Endothelial cell of umbilical vein (primary cell): ENCODE data around the gene CALHM5. TPM values are rescaled to one million over a fixed set of nuclear protein-coding genes. Genes with fewer than 3 reads are reported as not detected.

Experiments used
- BruUV-seq: library from RNA; stranded (reverse); fragments of 400-500 nt; replicated peaks from 2 replicates; lab custom pipeline; 2021; lab: Mats Ljungman, UMichigan
- CTCF ChIA-PET: fragments of 300-600, 350-600 bp; sonication (Branson Sonifier 250); formaldehyde crosslinking; loops from one replicate; lab custom pipeline; 2021; ENCODE audit warnings: antibody characterized with exemption, inconsistent platforms; lab: Charles Lee
- POLR2A ChIA-PET: fragments of 300-600, 350-600 bp; sonication (Branson Sonifier 250); formaldehyde crosslinking; loops from one replicate; lab custom pipeline; 2021; ENCODE audit warnings: antibody characterized with exemption, inconsistent platforms; lab: Charles Lee
- DNase-seq: peaks from one replicate; pipeline ENCODE4 v3.0.0-alpha.2; 2011; ENCODE audit warnings: low read depth, low spot score
- FAIRE-seq: peaks from 2 replicates; lab custom pipeline; 2011; peaks lifted over from hg19 to GRCh38; lab: Jason Lieb, UNC
- H2AFZ ChIP-seq: 2 replicates; pipeline ENCODE4 v1.6.0; 2012; ENCODE audit warnings: low read depth, low read length, control low read depth, inconsistent platforms
- H3K27ac ChIP-seq: 2 replicates; pipeline ENCODE4 v1.5.1; 2011; ENCODE audit warnings: low read depth, mild to moderate bottlenecking, control low read depth, low read length, moderate library complexity; ENCODE audit not compliant: insufficient read depth
- H3K27me3 ChIP-seq, 2 experiments: 2 replicates each; pipeline versions ENCODE4 v1.6.0 to v1.6.1; 2011; ENCODE audit warnings: low read length in 2 of 2, mixed read lengths in 1 of 2; ENCODE audit not compliant: control insufficient read depth in 2 of 2, insufficient read depth in 2 of 2
- H3K36me3 ChIP-seq, 2 experiments: 2 replicates in 1 of 2; 3 replicates in 1 of 2; pipeline ENCODE4 v1.5.1; 2011; ENCODE audit warnings: low read length in 2 of 2, mild to moderate bottlenecking in 1 of 2, moderate library complexity in 1 of 2; ENCODE audit not compliant: control insufficient read depth in 2 of 2, insufficient read depth in 2 of 2; ENCODE audit errors: extremely low read depth in 1 of 2
- H3K4me1 ChIP-seq: 3 replicates; pipeline ENCODE4 v1.5.1; 2011; ENCODE audit warnings: mild to moderate bottlenecking, low read length; ENCODE audit not compliant: control insufficient read depth, insufficient read depth; ENCODE audit errors: extremely low read depth
- H3K4me2 ChIP-seq: 2 replicates; pipeline ENCODE4 v1.6.1; 2011; ENCODE audit warnings: low read length, control low read depth, mixed read lengths; ENCODE audit not compliant: insufficient read depth
- H3K4me3 ChIP-seq, 3 experiments: fragments of 200-600 bp in 1 of 3; sonication (generic), shearing (Covaris generic) in 1 of 3; replicated peaks in 1 of 3; 2 replicates each; pipeline ENCODE4 v1.5.1; 2011 to 2016; ENCODE audit warnings: control low read depth in 3 of 3, low read length in 3 of 3, mild to moderate bottlenecking in 2 of 3, inconsistent platforms in 1 of 3, low read depth in 1 of 3, moderate library complexity in 1 of 3; ENCODE audit not compliant: insufficient read depth in 1 of 3
- H3K79me2 ChIP-seq: 2 replicates; pipeline ENCODE4 v1.6.0; 2012; ENCODE audit warnings: low read length, inconsistent platforms; ENCODE audit not compliant: control insufficient read depth, insufficient read depth
- H3K9ac ChIP-seq: replicated peaks from 2 replicates; pipeline ENCODE3; 2011; ENCODE audit warnings: low read length, control low read depth; ENCODE audit not compliant: insufficient read depth; ENCODE audit errors: extremely low read depth
- H3K9me1 ChIP-seq: replicated peaks from 3 replicates; pipeline ENCODE4 v1.6.0; 2011; ENCODE audit warnings: mild to moderate bottlenecking, low read length; ENCODE audit not compliant: control insufficient read depth, insufficient read depth; ENCODE audit errors: extremely low read depth
- H3K9me3 ChIP-seq: replicated peaks from 2 replicates; pipeline ENCODE4 v1.5.1; 2012; ENCODE audit warnings: low read length, inconsistent platforms; ENCODE audit not compliant: control insufficient read depth, insufficient read depth
- H4K20me1 ChIP-seq: replicated peaks from 2 replicates; pipeline ENCODE3; 2011; ENCODE audit warnings: mild to moderate bottlenecking, low read length; ENCODE audit not compliant: control insufficient read depth, insufficient read depth; ENCODE audit errors: extremely low read depth
- EZH2 ChIP-seq: IDR thresholded peaks from 2 replicates; pipeline ENCODE4 v1.6.1; 2012; ENCODE audit warnings: borderline replicate concordance, low read depth, mild to moderate bottlenecking, moderate library complexity, low read length, inconsistent platforms; ENCODE audit not compliant: severe bottlenecking
- FOS ChIP-seq: IDR thresholded peaks from 2 replicates; pipeline ENCODE4 v1.6.1; 2011; ENCODE audit warnings: mild to moderate bottlenecking, low read length, moderate library complexity, borderline replicate concordance; ENCODE audit not compliant: insufficient read depth
- GATA2 ChIP-seq: IDR thresholded peaks from 2 replicates; pipeline ENCODE4 v1.7.0; 2011; ENCODE audit warnings: low read depth, mild to moderate bottlenecking, moderate library complexity, mixed read lengths, low read length; ENCODE audit not compliant: insufficient read length, insufficient read depth
- JUN ChIP-seq: IDR thresholded peaks from 2 replicates; pipeline ENCODE4 v1.6.1; 2011; ENCODE audit warnings: borderline replicate concordance, low read depth; ENCODE audit not compliant: insufficient read length, insufficient read depth
- MYC ChIP-seq: IDR thresholded peaks from one replicate; pipeline ENCODE4 v1.6.1; 2011; ENCODE audit warnings: mild to moderate bottlenecking, low read depth, low read length
- POLR2A ChIP-seq: IDR thresholded peaks from 2 replicates; pipeline ENCODE4 v1.6.1; 2012; ENCODE audit warnings: low read depth, mild to moderate bottlenecking, control low read depth, low read length
- POLR2AphosphoS5 ChIP-seq: IDR thresholded peaks from 2 replicates; pipeline ENCODE4 v1.6.1; 2012; ENCODE audit warnings: low read depth, mild to moderate bottlenecking, control low read depth, low read length, moderate library complexity; ENCODE audit not compliant: insufficient read depth
- dilution Hi-C: fragments of 300-500 bp; cut with MboI; formaldehyde crosslinking; loops from one replicate; pipeline ENCODE4 v1.15.0; 2019; ENCODE audit warnings: low sequenced_read_pairs; ENCODE audit not compliant: extremely low pct_ligation_motif_present
- intact Hi-C: fragments of 100-400 bp; cut with micrococcal nuclease; formaldehyde crosslinking; loops from one replicate; pipeline ENCODE4 v1.10.0; 2022
- polyA plus RNA-seq, 4 experiments: library from polyadenylated mRNA; depleted of rRNA in 3 of 4; stranded (reverse) in 3 of 4; unstranded in 1 of 4; fragments of >200 nt; gene quantifications; 2 replicates each; pipeline versions ENCODE4 v1.2.1 to v1.2.3, GENCODE V29; 2011 to 2012; ENCODE audit warnings: missing spikeins in 1 of 4
- total RNA-seq: library from RNA; stranded (reverse); gene quantifications from 2 replicates; pipeline ENCODE4 v1.2.3, GENCODE V29; 2021
- TF ChIP-seq, protein P1 (sequence below), 2 donors: IDR thresholded peaks; 1 replicate in 1 of 2; 2 replicates in 1 of 2; pipeline ENCODE4 v1.5.1; 2011; ENCODE audit warnings: low read length in 2 of 2, mild to moderate bottlenecking in 2 of 2, moderate library complexity in 2 of 2, control low read depth in 1 of 2, inconsistent platforms in 1 of 2, low read depth in 1 of 2; ENCODE audit not compliant: insufficient read depth in 1 of 2; ENCODE audit errors: extremely low read depth in 1 of 2
- TF ChIP-seq, protein P2 (sequence below): IDR thresholded peaks from 2 replicates; pipeline ENCODE4 v1.6.1; 2011; ENCODE audit not compliant: insufficient read depth, insufficient read length

CALHM5 gene
- total and polyA plus RNA-seq, 2 donors (not counting 3 experiments of a cell fraction or from before 2014, with no cell fraction given), result 4.5 to 6.6 TPM

DNA sequence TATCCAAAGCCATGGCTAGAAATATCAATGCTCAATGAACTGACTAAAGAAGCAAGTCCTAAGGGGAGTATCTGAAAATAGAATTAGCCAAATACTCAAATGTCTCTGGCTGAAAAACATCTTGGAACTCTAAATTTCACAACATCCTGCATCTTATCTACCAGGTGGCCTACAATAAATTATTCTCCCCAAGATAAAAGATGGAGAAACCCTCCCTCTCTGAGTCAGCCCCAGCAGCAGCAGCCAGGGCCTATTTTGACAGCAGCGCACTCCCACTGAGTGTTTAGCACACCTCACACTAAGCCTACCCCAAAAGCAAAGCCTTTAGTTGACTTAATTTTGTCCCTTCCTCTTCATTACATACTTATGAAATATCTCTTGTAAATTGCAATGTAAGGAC is 44.3 kb upstream of the CALHM5 start:
- no peaks in the 10 kb centered on the region for H4K20me1 ChIP-seq
- ChIA-PET CTCF (no interaction called here), POLR2A (no interaction called here)
- TF ChIP-seq GATA2 (no peak), EZH2 (no peak), POLR2AphosphoS5 (no peak), FOS (no peak), MYC (no peak), POLR2A (no peak), JUN (no peak)
- TF ChIP-seq, protein P1, sequence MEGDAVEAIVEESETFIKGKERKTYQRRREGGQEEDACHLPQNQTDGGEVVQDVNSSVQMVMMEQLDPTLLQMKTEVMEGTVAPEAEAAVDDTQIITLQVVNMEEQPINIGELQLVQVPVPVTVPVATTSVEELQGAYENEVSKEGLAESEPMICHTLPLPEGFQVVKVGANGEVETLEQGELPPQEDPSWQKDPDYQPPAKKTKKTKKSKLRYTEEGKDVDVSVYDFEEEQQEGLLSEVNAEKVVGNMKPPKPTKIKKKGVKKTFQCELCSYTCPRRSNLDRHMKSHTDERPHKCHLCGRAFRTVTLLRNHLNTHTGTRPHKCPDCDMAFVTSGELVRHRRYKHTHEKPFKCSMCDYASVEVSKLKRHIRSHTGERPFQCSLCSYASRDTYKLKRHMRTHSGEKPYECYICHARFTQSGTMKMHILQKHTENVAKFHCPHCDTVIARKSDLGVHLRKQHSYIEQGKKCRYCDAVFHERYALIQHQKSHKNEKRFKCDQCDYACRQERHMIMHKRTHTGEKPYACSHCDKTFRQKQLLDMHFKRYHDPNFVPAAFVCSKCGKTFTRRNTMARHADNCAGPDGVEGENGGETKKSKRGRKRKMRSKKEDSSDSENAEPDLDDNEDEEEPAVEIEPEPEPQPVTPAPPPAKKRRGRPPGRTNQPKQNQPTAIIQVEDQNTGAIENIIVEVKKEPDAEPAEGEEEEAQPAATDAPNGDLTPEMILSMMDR (IDR thresholded peaks at IDR 0.05; ENCODE audit: extremely low read depth in 1 of 2, insufficient read depth in 1 of 2, low read depth in 1 of 2, low read length in 2 of 2), result no peak
- TF ChIP-seq, protein P2, sequence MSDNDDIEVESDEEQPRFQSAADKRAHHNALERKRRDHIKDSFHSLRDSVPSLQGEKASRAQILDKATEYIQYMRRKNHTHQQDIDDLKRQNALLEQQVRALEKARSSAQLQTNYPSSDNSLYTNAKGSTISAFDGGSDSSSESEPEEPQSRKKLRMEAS, result no peak
- BruUV-seq, result no TSS peak
- peaks cover 4% of the 10 kb centered on the region for H3K4me1 ChIP-seq
- no peak overlapping the region for H3K4me3 ChIP-seq
- no peaks in the 10 kb centered on the region for H3K9me1 ChIP-seq
- no peaks in the 10 kb centered on the region for H3K79me2 ChIP-seq
- H3K27me3 ChIP-seq, result peaks cover 6% of the 10 kb centered on the region in 2 experiments
- no peak overlapping the region for H3K4me2 ChIP-seq
- no peak for FAIRE-seq
- H3K9me3 ChIP-seq, result no peaks in the 10 kb centered on the region
- H3K36me3 ChIP-seq, result no peaks in the 10 kb centered on the region
- H3K27ac ChIP-seq, result no peak overlapping the region
- no peak overlapping the region for H2AFZ ChIP-seq
- dilution Hi-C loops (no loop called here), intact Hi-C loops (no loop called here)
- DNase-seq, result no peak
- H3K9ac ChIP-seq, result no peak overlapping the region
